GM21360 (cell line): ENCODE measurements around the gene LRMDA.

Experiments used
- ATAC-seq: cut with Tn5 transposase; IDR thresholded peaks from one replicate; pipeline ENCODE4 v1.9.1; 2021; ENCODE audit warnings: mild to moderate bottlenecking, moderate library complexity; ENCODE audit not compliant: unreplicated experiment

The LRMDA gene

GRCh38 chr10:76432016-76433012 is 1000.9 kb downstream of the LRMDA start:
- ATAC-seq, result no peak

DNA sequence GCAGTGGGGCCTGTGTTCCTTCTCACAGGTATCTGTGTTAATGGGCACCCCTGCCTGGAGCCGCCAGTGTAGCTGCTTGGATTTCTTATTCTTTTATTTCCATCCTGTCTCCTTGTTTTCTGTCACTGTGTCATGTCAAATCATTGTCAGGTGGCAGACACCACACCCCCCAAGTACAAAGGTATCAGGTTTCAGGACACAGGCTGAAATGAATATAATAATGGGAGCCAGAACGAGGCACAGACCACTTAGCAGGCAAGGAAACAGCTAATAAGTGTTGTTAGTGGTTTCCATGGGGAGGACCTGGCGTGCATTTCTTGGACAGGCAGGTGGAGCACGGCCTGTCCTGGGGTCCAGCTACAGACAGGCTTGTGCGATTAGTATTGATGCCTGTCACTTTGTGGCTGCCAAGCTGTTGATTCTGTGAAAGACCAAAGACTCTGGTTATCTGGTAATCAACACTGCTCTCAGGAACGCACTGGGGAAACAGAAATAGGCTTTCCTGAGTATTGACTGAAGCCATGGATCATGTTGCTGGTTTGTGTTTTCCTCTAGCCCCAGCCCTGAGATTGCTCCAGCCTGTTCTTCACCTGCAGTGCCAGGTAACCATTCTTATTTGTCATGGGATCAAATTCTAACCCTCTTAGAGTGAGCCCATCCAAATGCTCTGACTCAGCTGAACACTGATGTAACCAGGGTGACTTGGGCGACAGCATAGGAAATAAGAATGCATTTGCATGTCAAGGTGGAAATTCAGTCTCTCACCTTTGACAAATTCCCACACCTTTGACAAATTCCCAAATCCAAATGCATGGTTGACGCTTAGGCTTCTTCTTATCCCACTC is 1002.0 kb downstream of the LRMDA start:
- no peak for ATAC-seq

DNA sequence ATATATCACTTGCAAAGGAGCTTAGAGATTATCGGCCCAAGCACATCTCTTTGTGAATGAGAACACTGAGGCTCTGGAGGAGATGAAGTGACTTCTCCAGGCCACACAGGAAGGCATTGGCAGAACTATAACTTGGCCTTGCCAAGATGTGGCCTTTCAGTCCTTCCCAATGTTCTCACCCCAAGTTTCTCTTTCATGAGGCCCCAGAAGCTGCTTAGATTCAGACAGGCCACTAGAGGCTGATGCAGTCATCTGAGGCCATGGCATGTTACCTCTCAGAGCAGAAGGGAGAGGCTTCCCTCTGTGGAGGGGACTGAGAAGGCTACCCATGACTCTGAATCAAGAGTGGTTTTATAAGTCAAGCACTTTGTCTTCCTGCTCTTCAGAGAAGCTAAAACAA is 1003.7 kb downstream of the LRMDA start:
- no peak for ATAC-seq

GRCh38 chr10:76436401-76436811 is 1005.0 kb downstream of the LRMDA start:
- ATAC-seq, result no peak

DNA sequence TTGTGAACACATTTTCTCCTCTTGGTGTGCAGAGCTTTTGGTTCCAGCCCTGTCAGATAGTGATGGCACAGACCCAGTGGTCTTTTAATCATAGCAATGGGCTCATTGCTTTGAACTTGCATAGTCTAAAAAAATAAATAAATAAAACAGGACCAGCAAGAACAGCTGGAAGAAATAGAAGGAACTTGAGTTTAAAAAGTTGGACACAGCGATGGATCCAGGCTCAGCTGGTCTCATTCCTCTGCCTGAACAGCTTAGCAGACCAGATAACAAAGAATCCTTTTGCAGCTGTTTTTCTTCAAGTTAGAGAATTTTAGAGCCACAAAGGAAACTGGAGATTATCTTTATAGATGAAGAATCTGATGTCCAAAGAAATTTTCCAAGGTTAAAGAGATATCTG is 1005.6 kb downstream of the LRMDA start:
- ATAC-seq, result no peak

- no peak for ATAC-seq
Observed at GRCh38 chr10:76440426-76440825, 1009.0 kb downstream of the LRMDA start.

GRCh38 chr10:76442113-76442512 is 1010.7 kb downstream of the LRMDA start:
- ATAC-seq, result no peak

- no peak for ATAC-seq
Observed at GRCh38 chr10:76444034-76444800, 1012.8 kb downstream of the LRMDA start.

DNA sequence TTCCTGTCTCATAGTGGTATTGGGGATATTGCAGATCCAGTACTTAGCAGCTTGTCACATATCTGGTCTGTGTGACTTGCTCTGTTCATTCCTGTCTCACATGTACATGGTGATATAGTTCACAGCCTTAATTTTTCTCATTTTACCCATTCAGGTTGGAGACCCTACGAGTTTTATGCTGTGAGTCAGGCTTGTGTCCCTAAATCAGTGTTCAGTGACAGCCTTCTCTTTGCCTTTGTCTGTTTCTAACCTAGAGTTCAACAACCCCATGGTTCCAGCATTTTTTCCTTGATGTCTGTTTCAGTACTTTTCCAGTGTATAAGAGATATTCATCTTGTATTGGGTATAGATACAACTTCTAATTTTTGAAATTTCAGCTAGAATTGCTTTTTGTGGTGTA is 1016.2 kb downstream of the LRMDA start:
- ATAC-seq, result no peak

DNA sequence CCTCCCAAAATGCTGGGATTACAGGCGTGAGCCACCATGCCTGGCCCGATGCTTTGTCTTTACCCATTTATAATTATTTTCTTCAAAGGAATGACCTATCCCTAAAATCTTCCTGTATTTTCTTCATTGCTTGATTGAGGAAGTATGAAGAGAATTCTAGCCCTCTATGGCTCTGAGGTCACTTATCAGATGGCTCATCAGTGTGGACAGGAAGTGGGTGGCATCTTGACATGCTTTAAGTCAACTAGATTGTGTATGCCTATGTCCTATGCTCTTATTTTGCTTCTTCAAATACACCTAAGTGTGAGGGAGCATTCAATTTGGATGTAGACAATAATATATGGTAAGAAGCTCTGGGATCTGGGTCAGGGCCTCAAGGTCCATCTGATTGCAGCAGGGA is 1020.5 kb downstream of the LRMDA start:
- ATAC-seq, result no peak

DNA sequence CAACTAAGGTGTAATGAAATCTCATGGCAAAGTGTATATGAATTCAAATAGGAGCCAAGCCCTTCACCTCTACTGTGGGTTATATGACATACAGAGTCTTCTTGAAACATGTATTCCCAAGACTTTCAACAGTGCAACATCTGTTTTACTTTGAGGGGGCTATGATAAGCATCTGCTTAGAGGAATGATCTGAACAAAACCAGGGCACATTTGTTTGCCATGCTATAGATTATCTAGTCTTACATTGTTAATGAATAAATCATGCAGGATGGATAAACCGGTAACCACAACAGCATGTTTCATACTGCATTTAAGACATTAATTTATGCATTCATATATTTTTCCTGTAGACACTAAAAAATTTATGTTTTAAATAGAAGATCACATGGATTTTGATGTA is 1021.9 kb downstream of the LRMDA start:
- no peak for ATAC-seq

- no peak for ATAC-seq
Observed at GRCh38 chr10:76453997-76454396, 1022.6 kb downstream of the LRMDA start.

DNA sequence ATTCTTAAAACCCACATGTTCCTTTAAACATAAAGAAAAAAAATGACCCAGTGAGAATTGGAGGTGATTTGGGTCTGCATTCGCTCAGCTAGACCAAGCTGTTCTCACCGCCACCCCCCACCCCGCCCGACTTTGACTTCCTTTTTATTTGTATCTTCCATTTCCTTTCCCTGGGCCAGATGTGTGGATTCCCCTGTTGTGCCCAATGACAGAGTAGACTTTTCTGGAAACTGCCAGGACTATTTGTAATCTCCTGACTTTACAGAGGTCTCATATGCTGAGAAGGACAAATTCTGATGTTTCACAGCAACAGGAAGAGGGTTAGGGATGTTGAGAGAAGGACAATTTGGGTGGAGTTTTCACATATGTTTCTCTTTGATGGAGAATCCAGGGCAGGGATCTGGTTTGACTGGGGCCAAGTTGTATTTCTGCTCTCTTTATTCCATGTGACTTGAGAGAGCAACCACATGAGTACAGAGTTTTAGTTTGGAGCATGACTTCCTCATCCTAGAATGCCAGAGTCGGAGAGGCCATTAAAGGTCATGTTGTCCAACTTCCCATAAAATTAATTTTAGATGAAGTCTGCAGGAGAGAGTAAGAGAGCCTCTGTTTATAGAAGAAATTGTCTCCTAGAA is 1023.2 kb downstream of the LRMDA start:
- no peak for ATAC-seq

- no peak for ATAC-seq
Observed at GRCh38 chr10:76456197-76456596, 1024.8 kb downstream of the LRMDA start.

- ATAC-seq, result no peak
Observed at GRCh38 chr10:76459016-76459730, 1027.7 kb downstream of the LRMDA start.

DNA sequence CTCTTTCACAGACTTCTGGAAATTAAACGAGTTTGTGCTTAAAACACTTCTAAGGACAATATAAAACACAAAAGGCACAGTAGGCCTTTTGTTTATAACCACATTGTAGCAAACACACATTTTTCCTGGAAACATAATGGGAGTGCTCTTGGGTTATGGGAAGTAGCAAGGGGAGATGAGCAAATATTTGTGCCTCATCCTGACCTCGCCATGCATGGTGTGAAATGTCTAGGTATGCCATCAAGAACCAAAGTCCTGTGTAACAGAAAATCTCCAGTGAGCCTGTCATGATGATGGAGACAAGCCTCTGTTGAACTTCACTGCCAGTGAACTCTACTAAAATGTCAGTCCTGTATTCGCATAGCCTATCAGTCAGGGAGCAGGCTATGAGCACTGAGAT is 1029.6 kb downstream of the LRMDA start:
- no peak for ATAC-seq

- ATAC-seq, result no peak
Observed at GRCh38 chr10:76463111-76463510, 1031.7 kb downstream of the LRMDA start.

- ATAC-seq, result no peak
Observed at GRCh38 chr10:76466836-76467503, 1035.5 kb downstream of the LRMDA start.

- no peak for ATAC-seq
Observed at GRCh38 chr10:76469675-76470074, 1038.3 kb downstream of the LRMDA start.
